Gastroesophageal sphincter (tissue), 4 donors: ENCODE measurements around the gene MEIS3. TPM values are rescaled to one million over a fixed set of nuclear protein-coding genes. Genes with fewer than 3 reads are reported as not detected.

Experiments used
- ATAC-seq: fragments of 150-250 bp; one replicate; pipeline ENCODE4 v1.9.1; 2016; ENCODE audit warnings: mild to moderate bottlenecking, moderate library complexity
- H3K27ac ChIP-seq, 4 donors: fragments of 200-600 bp; sonication (generic) in 3 of 4; 1 replicate in 3 of 4; 2 replicates in 1 of 4; pipeline ENCODE4 v1.5.1; 2016 to 2019
- H3K27me3 ChIP-seq: fragments of 200-600 bp; sonication (generic); one replicate; pipeline ENCODE4 v1.5.1; 2019
- H3K36me3 ChIP-seq, 2 donors: fragments of 200-600 bp; sonication (generic); one replicate each; pipeline ENCODE4 v1.5.1; 2019; ENCODE audit warnings: control low read depth in 1 of 2
- H3K4me1 ChIP-seq, 3 donors: fragments of 200-600 bp; sonication (generic); 1 replicate in 2 of 3; 2 replicates in 1 of 3; pipeline ENCODE4 v1.5.1; 2016 to 2019; ENCODE audit warnings: control low read depth in 2 of 3
- H3K4me3 ChIP-seq, 2 donors: fragments of 200-600 bp; sonication (generic); one replicate each; pipeline ENCODE4 v1.5.1; 2019; ENCODE audit warnings: mild to moderate bottlenecking in 1 of 2, moderate library complexity in 1 of 2
- H3K9me3 ChIP-seq, 3 donors: fragments of 200-600 bp; sonication (generic); one replicate each; pipeline ENCODE4 v1.5.1; 2017 to 2019; ENCODE audit warnings: control low read depth in 2 of 3
- EP300 ChIP-seq: sonication (generic); formaldehyde crosslinking; IDR thresholded peaks from one replicate; pipeline ENCODE4 v1.6.1; 2017; ENCODE audit warnings: antibody characterized with exemption, mild to moderate bottlenecking
- POLR2A ChIP-seq, 2 donors: fragments of 450-650 bp; IDR thresholded peaks; one replicate each; pipeline ENCODE4 v1.6.1; 2017; ENCODE audit warnings: antibody characterized with exemption in 2 of 2, mild to moderate bottlenecking in 2 of 2, moderate library complexity in 1 of 2
- POLR2AphosphoS5 ChIP-seq: sonication (generic); formaldehyde crosslinking; IDR thresholded peaks from one replicate; pipeline ENCODE4 v1.6.1; 2017; ENCODE audit warnings: antibody characterized with exemption
- WGBS, 2 donors: methylation state at CpG; one replicate each; pipeline ENCODE4 v1.1.5; 2018; ENCODE audit warnings: low coverage in 1 of 2; 5-methylcytosine and 5-hydroxymethylcytosine counted together
- total RNA-seq, 4 donors: library from RNA; depleted of rRNA; stranded (reverse); fragments of >200 nt; gene quantifications; one replicate each; pipeline ENCODE4 v1.1.0, GENCODE V29; 2016
- TF ChIP-seq, protein P1 (sequence below), 4 experiments: fragments of 200-600 bp in 2 of 4; fragments of 450-650 bp in 2 of 4; sonication (generic) in 1 of 4; IDR thresholded peaks; one replicate each; pipeline ENCODE4 v1.5.1; 2017 to 2019; ENCODE audit warnings: antibody characterized with exemption in 4 of 4, mild to moderate bottlenecking in 2 of 4, moderate library complexity in 2 of 4

MEIS3 gene
- total RNA-seq, 4 donors from 2014 or later: 23.5 to 37.2 (median 30.3) TPM

DNA sequence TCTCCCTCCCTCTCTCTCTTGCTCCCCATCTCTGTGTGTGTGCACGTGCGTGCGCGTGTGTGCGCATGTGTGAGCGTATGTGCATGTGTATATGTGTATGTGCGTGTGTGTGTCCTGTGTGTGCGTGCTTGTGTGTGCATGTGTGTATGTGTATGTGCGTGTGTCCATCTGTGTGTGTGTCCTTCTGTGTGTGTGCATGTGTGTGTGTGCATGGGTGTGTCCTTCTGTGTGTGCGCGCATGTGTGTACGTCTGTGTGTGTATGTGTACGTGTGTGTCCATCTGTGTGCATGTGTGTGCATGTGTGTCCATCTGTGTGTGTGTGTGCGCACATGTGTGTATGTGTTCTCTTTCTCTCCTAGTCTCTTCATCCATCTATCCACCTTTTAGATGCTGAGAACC lies 40.1 kb upstream of the MEIS3 start:
- WGBS, 2 donors: 80 to 94% methylated on average over 9 to 11 of the region's 14 CpGs

DNA sequence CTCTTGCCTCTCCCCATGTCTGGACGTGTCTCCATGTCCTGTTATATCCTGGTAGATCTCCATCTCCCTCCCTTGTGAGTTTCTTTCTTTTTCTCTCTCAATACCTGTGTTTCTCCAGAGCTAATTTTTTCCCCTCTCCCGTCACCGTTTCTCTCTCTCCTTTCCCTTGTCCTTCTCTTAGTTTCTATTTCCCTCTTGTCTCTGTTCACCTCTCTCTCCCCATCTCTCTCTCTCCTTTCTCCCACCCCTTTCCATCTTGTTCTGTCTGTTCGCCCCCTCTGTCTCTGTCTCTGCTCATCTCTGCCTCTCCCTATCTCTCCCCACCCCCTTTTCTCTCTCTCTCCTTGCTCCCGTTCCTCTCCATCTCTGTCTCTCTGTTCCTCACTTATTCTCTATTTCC lies 39.3 kb upstream of the MEIS3 start:
- WGBS, 2 donors: 35 to 49% methylated on average over 4 to 5 of the region's 5 CpGs

More for the DNA sequence above, 40.1 kb upstream of the MEIS3 start:
- TF ChIP-seq EP300 (no peak), POLR2A (IDR thresholded peaks at IDR 0.05) (no peak), POLR2AphosphoS5 (no peak)
- TF ChIP-seq, protein P1, sequence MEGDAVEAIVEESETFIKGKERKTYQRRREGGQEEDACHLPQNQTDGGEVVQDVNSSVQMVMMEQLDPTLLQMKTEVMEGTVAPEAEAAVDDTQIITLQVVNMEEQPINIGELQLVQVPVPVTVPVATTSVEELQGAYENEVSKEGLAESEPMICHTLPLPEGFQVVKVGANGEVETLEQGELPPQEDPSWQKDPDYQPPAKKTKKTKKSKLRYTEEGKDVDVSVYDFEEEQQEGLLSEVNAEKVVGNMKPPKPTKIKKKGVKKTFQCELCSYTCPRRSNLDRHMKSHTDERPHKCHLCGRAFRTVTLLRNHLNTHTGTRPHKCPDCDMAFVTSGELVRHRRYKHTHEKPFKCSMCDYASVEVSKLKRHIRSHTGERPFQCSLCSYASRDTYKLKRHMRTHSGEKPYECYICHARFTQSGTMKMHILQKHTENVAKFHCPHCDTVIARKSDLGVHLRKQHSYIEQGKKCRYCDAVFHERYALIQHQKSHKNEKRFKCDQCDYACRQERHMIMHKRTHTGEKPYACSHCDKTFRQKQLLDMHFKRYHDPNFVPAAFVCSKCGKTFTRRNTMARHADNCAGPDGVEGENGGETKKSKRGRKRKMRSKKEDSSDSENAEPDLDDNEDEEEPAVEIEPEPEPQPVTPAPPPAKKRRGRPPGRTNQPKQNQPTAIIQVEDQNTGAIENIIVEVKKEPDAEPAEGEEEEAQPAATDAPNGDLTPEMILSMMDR (IDR thresholded peaks at IDR 0.05): no peak
- Histone ChIP-seq H3K36me3 (peaks cover 0 to 27% of the 10 kb centered on the region in 2 donors), H3K27ac (no peak overlapping the region), H3K9me3 (peaks cover 0 to 12% (median 0%) of the 10 kb centered on the region in 3 donors), H3K4me1 (peaks cover 0 to 7% (median 0%) of the 10 kb centered on the region in 3 donors), H3K4me3 (no peak overlapping the region), H3K27me3 (peaks cover 54% of the 10 kb centered on the region)
- ATAC-seq: no peak

DNA sequence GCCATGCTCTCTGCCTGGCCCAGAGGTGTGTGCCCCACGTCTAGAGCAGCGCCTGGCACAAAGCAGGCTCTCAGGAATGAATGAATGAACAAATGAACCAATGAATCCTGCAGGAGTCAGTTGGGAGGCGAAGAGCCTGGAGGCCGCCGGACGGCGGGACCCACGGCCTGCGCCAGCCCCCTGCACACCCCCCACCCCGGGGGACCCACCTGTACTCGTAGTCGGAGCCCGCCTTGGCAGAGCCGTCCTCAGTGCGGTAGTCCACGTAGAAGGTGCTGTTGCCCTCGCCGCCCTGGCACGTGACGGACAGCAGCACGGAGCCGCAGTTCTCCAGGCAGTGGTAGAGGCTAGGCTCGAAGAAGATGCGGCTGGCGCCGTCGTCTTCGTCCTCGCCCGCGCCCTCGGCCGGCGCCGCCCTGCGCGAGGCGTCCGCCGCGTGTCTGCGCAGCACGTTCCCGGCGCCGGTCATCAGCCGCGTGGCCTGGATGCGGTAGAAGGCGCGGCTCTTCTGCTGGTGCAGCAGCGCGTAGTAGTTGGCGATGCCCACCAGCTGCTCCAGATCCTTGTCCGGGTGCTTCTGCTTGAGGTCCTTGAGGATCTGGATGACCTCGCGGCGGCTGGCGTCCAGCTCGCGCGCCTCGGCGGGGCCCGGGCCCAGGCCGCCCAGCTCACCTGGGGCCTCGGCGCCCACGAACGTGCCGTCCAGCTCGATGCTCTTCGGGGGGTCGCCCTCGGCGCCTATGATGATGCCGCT lies 37.6 kb upstream of the MEIS3 start:
- TF ChIP-seq EP300 (no peak), POLR2AphosphoS5 (no peak), POLR2A (IDR thresholded peaks at IDR 0.05) (no peak)
- TF ChIP-seq, protein P1 (IDR thresholded peaks at IDR 0.05): no peak
- Histone ChIP-seq H3K27ac (no peak overlapping the region), H3K4me1 (peaks cover 0 to 7% (median 0%) of the 10 kb centered on the region in 3 donors), H3K27me3 (peaks cover 54% of the 10 kb centered on the region), H3K4me3 (no peak overlapping the region), H3K36me3 (peaks cover 0 to 44% of the 10 kb centered on the region in 2 donors), H3K9me3 (peaks cover 0 to 12% (median 0%) of the 10 kb centered on the region in 3 donors)
- no peak for ATAC-seq
- WGBS, 2 donors: no CpG with 5 or more reads among the region's 77 CpGs

More for the DNA sequence above, 39.3 kb upstream of the MEIS3 start:
- H3K4me3 ChIP-seq: no peak overlapping the region
- H3K9me3 ChIP-seq: peaks cover 0 to 12% (median 0%) of the 10 kb centered on the region in 3 donors
- ATAC-seq: no peak
- no peak for TF ChIP-seq POLR2AphosphoS5
- no peak for TF ChIP-seq EP300
- no peak for TF ChIP-seq POLR2A (IDR thresholded peaks at IDR 0.05)
- H3K4me1 ChIP-seq: peaks cover 0 to 7% (median 0%) of the 10 kb centered on the region in 3 donors
- peaks cover 0 to 35% of the 10 kb centered on the region in 2 donors for H3K36me3 ChIP-seq
- H3K27ac ChIP-seq: no peak overlapping the region
- peaks cover 54% of the 10 kb centered on the region for H3K27me3 ChIP-seq

DNA sequence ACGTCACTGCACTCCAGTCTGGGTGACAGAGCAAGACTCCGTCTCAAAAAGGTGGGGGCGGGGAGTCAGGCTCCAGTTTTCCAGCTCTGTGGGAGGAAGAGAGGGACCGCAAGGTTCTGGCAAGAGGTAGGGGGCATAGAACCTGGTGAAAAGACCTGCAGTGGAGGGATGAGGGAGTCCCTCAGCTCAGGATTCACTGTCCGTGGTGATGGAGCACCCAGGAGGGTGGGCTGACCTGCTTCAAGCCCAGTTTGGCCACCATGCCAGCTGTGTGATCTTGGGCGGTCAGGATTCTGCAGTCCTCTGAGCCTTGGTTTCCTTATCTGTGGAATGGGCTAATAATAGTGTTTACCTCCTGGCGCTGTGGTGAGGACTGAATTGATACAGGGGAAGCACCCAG lies 31.2 kb upstream of the MEIS3 start:
- Histone ChIP-seq H3K27ac (no peak overlapping the region), H3K4me1 (peaks cover 0 to 28% (median 12%) of the 10 kb centered on the region in 3 donors), H3K9me3 (peaks cover 0 to 2% (median 0%) of the 10 kb centered on the region in 3 donors), H3K4me3 (no peak overlapping the region), H3K36me3 (peaks cover 0 to 24% of the 10 kb centered on the region in 2 donors), H3K27me3 (peaks cover 39% of the 10 kb centered on the region)
- 43 to 49% methylated on average over 2 to 5 of the region's 7 CpGs for WGBS, 2 donors
- no peak for ATAC-seq
- no peak for TF ChIP-seq POLR2A (IDR thresholded peaks at IDR 0.05)
- no peak for TF ChIP-seq EP300
- no peak for TF ChIP-seq POLR2AphosphoS5
- TF ChIP-seq, protein P1 (IDR thresholded peaks at IDR 0.05): no peak

DNA sequence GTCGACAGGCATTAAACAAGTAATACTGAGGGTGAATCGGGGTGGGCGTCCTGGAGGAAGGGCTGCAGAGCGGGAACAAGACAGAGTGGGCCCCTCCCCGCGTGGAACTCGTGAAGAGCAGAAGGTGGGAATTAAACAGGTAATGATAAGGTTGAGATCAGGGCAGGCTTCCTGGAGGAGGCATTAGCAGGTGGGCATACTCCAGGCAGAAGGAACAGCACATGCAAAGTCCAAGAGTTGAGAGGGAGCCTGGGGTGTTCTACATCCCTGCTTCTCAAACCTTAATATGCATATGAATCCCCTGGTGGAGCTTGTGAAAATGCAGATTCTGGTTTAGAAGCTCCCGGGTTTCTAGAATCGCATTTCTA lies 29.0 kb upstream of the MEIS3 start:
- peaks cover 59% of the 10 kb centered on the region for H3K27me3 ChIP-seq

More for the DNA sequence above, 29.0 kb upstream of the MEIS3 start:
- H3K4me3 ChIP-seq: no peak overlapping the region
- TF ChIP-seq EP300 (no peak), POLR2AphosphoS5 (no peak), POLR2A (IDR thresholded peaks at IDR 0.05) (no peak)
- TF ChIP-seq, protein P1 (IDR thresholded peaks at IDR 0.05): no peak
- 23 to 42% methylated on average over 2 to 8 of the region's 9 CpGs for WGBS, 2 donors
- no peak overlapping the region for H3K27ac ChIP-seq
- ATAC-seq: no peak
- peaks cover 0 to 31% (median 12%) of the 10 kb centered on the region in 3 donors for H3K4me1 ChIP-seq
- peaks cover 0 to 14% of the 10 kb centered on the region in 2 donors for H3K36me3 ChIP-seq
- H3K9me3 ChIP-seq: no peaks in the 10 kb centered on the region
